HepG2 (cell line): ENCODE measurements around the gene HSF2BP. TPM values are rescaled to one million over a fixed set of nuclear protein-coding genes. Genes with fewer than 3 reads are reported as not detected.

Experiments
- ATAC-seq: fragments of 200-7000 bp; cut with Tn5 transposase; 3 replicates; pipeline ENCODE4 v1.9.1; 2020; ENCODE audit warnings: mild to moderate bottlenecking, moderate library complexity
- BruUV-seq: library from RNA; stranded (reverse); fragments of 400-500 nt; replicated peaks from 2 replicates; lab custom pipeline; 2021; lab: Mats Ljungman, UMichigan
- CTCF ChIA-PET: fragments of 300-600 bp; formaldehyde crosslinking; extraction: SDS; loops from one replicate; lab custom pipeline; 2021; ENCODE audit warnings: low total read pairs, inconsistent platforms, low intra/inter-chr PET ratio; lab: Yijun Ruan, JAX
- POLR2A ChIA-PET: fragments of 350-600 bp; sonication (Branson Sonifier 250); formaldehyde crosslinking; loops from one replicate; lab custom pipeline; 2020; ENCODE audit warnings: antibody characterized with exemption, inconsistent platforms; lab: Yijun Ruan, JAX
- DNase-seq: peaks from one replicate; pipeline ENCODE4 v3.0.0-alpha.2; 2015; ENCODE audit warnings: low spot score
- FAIRE-seq: peaks from 3 replicates; lab custom pipeline; 2011; peaks lifted over from hg19 to GRCh38; lab: Jason Lieb, UNC
- H2AFZ ChIP-seq: one replicate; pipeline ENCODE4 v1.6.1; 2011; ENCODE audit warnings: low read length, inconsistent platforms
- H3K27ac ChIP-seq: fragments of 300-600 bp; 3 replicates; pipeline ENCODE4 v1.8.0; 2011; ENCODE audit warnings: mixed run types, mild to moderate bottlenecking, mixed read lengths, low read length, inconsistent platforms; ENCODE audit not compliant: insufficient read depth; ENCODE audit errors: extremely low read length
- H3K27me3 ChIP-seq, 2 experiments: fragments of 200-600 bp in 1 of 2; 2 replicates in 1 of 2; 3 replicates in 1 of 2; pipeline versions ENCODE4 v1.6.0 to v1.8.0; 2011; ENCODE audit warnings: low read length in 2 of 2, mild to moderate bottlenecking in 2 of 2, moderate library complexity in 2 of 2, inconsistent platforms in 1 of 2; ENCODE audit not compliant: insufficient read depth in 2 of 2, control insufficient read depth in 1 of 2
- H3K36me3 ChIP-seq, 2 experiments: fragments of 200-600 bp in 1 of 2; replicated peaks in 1 of 2; 2 replicates in 1 of 2; 3 replicates in 1 of 2; pipeline versions ENCODE4 v1.5.1 to v1.8.0; 2011; ENCODE audit warnings: low read length in 2 of 2, inconsistent platforms in 1 of 2; ENCODE audit not compliant: insufficient read depth in 2 of 2, control insufficient read depth in 1 of 2
- H3K4me1 ChIP-seq: 2 replicates; pipeline ENCODE4 v1.5.1; 2012; ENCODE audit warnings: low read length, inconsistent platforms; ENCODE audit not compliant: insufficient read depth
- H3K4me2 ChIP-seq: 2 replicates; pipeline ENCODE4 v1.6.0; 2011; ENCODE audit warnings: low read depth, low read length, inconsistent platforms
- H3K4me3 ChIP-seq, 3 experiments: fragments of 200-600 bp in 1 of 3; sonication (generic), shearing (Covaris generic) in 1 of 3; replicated peaks in 1 of 3; 2 replicates each; pipeline ENCODE4 v1.5.1; 2011 to 2016; ENCODE audit warnings: low read length in 3 of 3, inconsistent platforms in 2 of 3, low read depth in 2 of 3, mild to moderate bottlenecking in 2 of 3, control low read depth in 1 of 3, mixed read lengths in 1 of 3; ENCODE audit not compliant: insufficient read depth in 1 of 3
- H3K79me2 ChIP-seq: one replicate; pipeline ENCODE4 v1.6.1; 2011; ENCODE audit warnings: low read length, inconsistent platforms; ENCODE audit not compliant: insufficient read depth
- H3K9ac ChIP-seq: 2 replicates; pipeline ENCODE4 v1.6.0; 2011; ENCODE audit warnings: mild to moderate bottlenecking, low read depth, low read length, inconsistent platforms; ENCODE audit not compliant: insufficient read depth
- H3K9me3 ChIP-seq: 2 replicates; pipeline ENCODE4 v1.5.1; 2012; ENCODE audit warnings: mild to moderate bottlenecking, low read length
- H4K20me1 ChIP-seq: 2 replicates; pipeline ENCODE4 v1.6.0; 2011; ENCODE audit warnings: inconsistent platforms, mild to moderate bottlenecking, low read length, moderate library complexity; ENCODE audit not compliant: insufficient read depth
- MAFF ChIP-seq: IDR thresholded peaks from 2 replicates; pipeline ENCODE4 v1.6.1; 2011; ENCODE audit warnings: low read depth, low read length, improper control_type of control experiment
- MNT ChIP-seq: fragments of 450-650 bp; IDR thresholded peaks from 2 replicates; pipeline ENCODE4 v1.6.1; 2016
- NFKB2 ChIP-seq: sonication (generic); formaldehyde crosslinking; IDR thresholded peaks from 2 replicates; pipeline ENCODE4 v1.4.0; 2020; ENCODE audit warnings: missing genetic modification reagents, borderline replicate concordance
- PRPF4 ChIP-seq: fragments of 200-400 bp; formaldehyde crosslinking; IDR thresholded peaks from 2 replicates; pipeline ENCODE4 v1.6.1; 2016; ENCODE audit warnings: low read length, low read depth; ENCODE audit not compliant: poor library complexity, severe bottlenecking
- RAD21 ChIP-seq: fragments of 450-650 bp; formaldehyde crosslinking; IDR thresholded peaks from 2 replicates; pipeline ENCODE4 v1.5.0; 2020; ENCODE audit warnings: mild to moderate bottlenecking
- REXO4 ChIP-seq: sonication (generic); formaldehyde crosslinking; IDR thresholded peaks from 2 replicates; pipeline ENCODE4 v1.8.0; 2022; ENCODE audit warnings: missing genetic modification reagents, mild to moderate bottlenecking, borderline replicate concordance
- SCMH1 ChIP-seq: sonication (generic); formaldehyde crosslinking; IDR thresholded peaks from 2 replicates; pipeline ENCODE4 v1.9.0; 2021; ENCODE audit warnings: missing genetic modification reagents, mild to moderate bottlenecking, borderline replicate concordance
- SOX5 ChIP-seq: IDR thresholded peaks from 2 replicates; pipeline ENCODE4 v1.6.1; 2016; ENCODE audit warnings: borderline replicate concordance
- ZC3H13 ChIP-seq: sonication (generic); formaldehyde crosslinking; IDR thresholded peaks from 2 replicates; pipeline ENCODE4 v1.8.1; 2023; ENCODE audit warnings: mild to moderate bottlenecking, missing genetic modification reagents, moderate library complexity
- ZFP36L2 ChIP-seq: sonication (generic); formaldehyde crosslinking; IDR thresholded peaks from 2 replicates; pipeline ENCODE4 v1.4.0; 2020; ENCODE audit warnings: missing genetic modification reagents
- ZNF503 ChIP-seq: sonication (generic); formaldehyde crosslinking; IDR thresholded peaks from 2 replicates; pipeline ENCODE4 v1.4.0; 2020; ENCODE audit warnings: missing genetic modification reagents
- ZNF563 ChIP-seq: sonication (generic); formaldehyde crosslinking; IDR thresholded peaks from 2 replicates; pipeline ENCODE4 v1.8.0; 2022; ENCODE audit warnings: mild to moderate bottlenecking, moderate library complexity, missing genetic modification reagents
- WGBS: methylation state at CpG from one replicate; pipeline ENCODE4 v1.1.6; 2017; ENCODE audit warnings: low lambda C conversion rate; 5-methylcytosine and 5-hydroxymethylcytosine counted together
- in situ Hi-C: cut with HindIII; loops from 2 replicates; pipeline ENCODE4 v1.10.0; 2017; ENCODE audit warnings: low pct_unique_long_range_greater_than_20kb; ENCODE audit not compliant: extremely low pct_ligation_motif_present
- intact Hi-C: fragments of 100-400 bp; cut with micrococcal nuclease; formaldehyde crosslinking; loops from one replicate; pipeline ENCODE4 v1.10.0; 2022; ENCODE audit not compliant: unreplicated experiment
- polyA plus RNA-seq, 8 experiments: library from polyadenylated mRNA; depleted of rRNA in 3 of 8; stranded (reverse) in 7 of 8; unstranded in 1 of 8; fragments of >200 nt; fragmentation: Illumina TruSeq in 4 of 8; extraction: Trizol in 4 of 8; gene quantifications; 2 replicates each; pipeline versions ENCODE4 v1.2.1 to v1.2.3, GENCODE V29; 2011 to 2016; ENCODE audit warnings: low read depth in 4 of 8, missing spikeins in 1 of 8, mixed read lengths in 1 of 8; ENCODE audit not compliant: insufficient read depth in 1 of 8
- total RNA-seq, 5 experiments: library from RNA; depleted of rRNA; stranded (reverse); fragments of >200 nt; fragmentation: Illumina TruSeq; extraction: Trizol; gene quantifications; 2 replicates each; pipeline ENCODE4 v1.2.3, GENCODE V29; 2016; ENCODE audit warnings: low read depth in 1 of 5

Gene HSF2BP
- total and polyA plus RNA-seq, 2 of the 13 experiments (the other 11 are each of a cell fraction or from before 2014, with no cell fraction given) = 0.67 to 2.2 TPM

- H3K79me2 ChIP-seq = no peaks in the 10 kb centered on the region
- intact Hi-C loops = no loop called here
- H3K36me3 ChIP-seq = no peaks in the 10 kb centered on the region
- DNase-seq = no peak
- no peak overlapping the region for H3K4me2 ChIP-seq
- CTCF ChIA-PET = no interaction called here
- H2AFZ ChIP-seq = no peak overlapping the region
- 90% methylated on average over 4 of the region's 5 CpGs for WGBS
- peaks cover 14% of the 10 kb centered on the region for H3K4me1 ChIP-seq
- BruUV-seq = no TSS peak
- ATAC-seq = no peak
- no peaks in the 10 kb centered on the region for H3K27me3 ChIP-seq
- in situ Hi-C loops = no loop called here
- no peaks in the 10 kb centered on the region for H4K20me1 ChIP-seq
- no peak overlapping the region for H3K9ac ChIP-seq
- no peak overlapping the region for H3K27ac ChIP-seq
- H3K4me3 ChIP-seq = no peak overlapping the region
- TF ChIP-seq PRPF4 (no peak), REXO4 (CRISPR knock-in tag) (no peak), NFKB2 (CRISPR knock-in tag) (no peak), ZNF503 (CRISPR knock-in tag) (no peak), ZNF563 (no peak), MAFF (no peak), SOX5 (no peak)
- TF ChIP-seq, all 625 proteins: peak for 0
- H3K9me3 ChIP-seq = no peaks in the 10 kb centered on the region
- no peak for FAIRE-seq
- POLR2A ChIA-PET = no interaction called here
Measured at GRCh38 chr21:43634618-43635017, 24.7 kb downstream of the HSF2BP start.

GRCh38 chr21:43632373-43632905, 26.8 kb downstream of the HSF2BP start:
- FAIRE-seq = no peak
- BruUV-seq = no TSS peak
- no peak for ATAC-seq
- TF ChIP-seq MNT (peak; percentile 77), RAD21 (CRISPR knock-in tag) (no peak), SCMH1 (CRISPR knock-in tag) (no peak), ZFP36L2 (CRISPR knock-in tag) (no peak), ZC3H13 (CRISPR knock-in tag) (no peak)

More at GRCh38 chr21:43632373-43632905, 26.8 kb downstream of the HSF2BP start:
- in situ Hi-C loops = no loop called here
- H3K9me3 ChIP-seq = no peaks in the 10 kb centered on the region
- no peak overlapping the region for H3K4me2 ChIP-seq
- no peak overlapping the region for H3K9ac ChIP-seq
- POLR2A ChIA-PET = no interaction called here
- CTCF ChIA-PET = no interaction called here
- peaks cover 2% of the 10 kb centered on the region for H3K4me1 ChIP-seq
- H3K4me3 ChIP-seq = no peak overlapping the region
- no peak for DNase-seq
- WGBS = 90% methylated on average over 5 of the region's 5 CpGs
- no peak overlapping the region for H2AFZ ChIP-seq
- no peaks in the 10 kb centered on the region for H3K27me3 ChIP-seq
- intact Hi-C loops = no loop called here
- H3K79me2 ChIP-seq = no peaks in the 10 kb centered on the region
- no peaks in the 10 kb centered on the region for H3K36me3 ChIP-seq
- H4K20me1 ChIP-seq = no peaks in the 10 kb centered on the region
- H3K27ac ChIP-seq = no peak overlapping the region
